ENCODE measurements around the gene STRIP2. TPM values are rescaled to one million over a fixed set of nuclear protein-coding genes. Genes with fewer than 3 reads are reported as not detected.
"Not testable (repeated sequence)": the region's sequence is repeated elsewhere in the genome, so short reads cannot be mapped to it uniquely, and the experiment has no call there.

The STRIP2 gene
- total RNA-seq = 2.3 TPM in 2 replicates

GRCh38 chr7:129433847-129434674 lies at the start of gene STRIP2:
Gene STRIP2 (plus strand): TSS chr7:129434432. CDS start chr7:129434473, 41 bp downstream.
- DNase-seq (ENCODE audit: low read depth in 2 of 2) = peak; percentile 37 to 89

GRCh38 chr7:129385116-129385515 lies 49.1 kb upstream of the STRIP2 start:
- DNase-seq (ENCODE audit: low read depth in 2 of 2) = no peak

- DNase-seq (ENCODE audit: low read depth in 2 of 2) = no peak
These were observed 48.6 kb upstream of the STRIP2 start for GRCh38 chr7:129385598-129385997.

- DNase-seq (ENCODE audit: low read depth in 2 of 2) = no peak
These were observed 47.7 kb upstream of the STRIP2 start for GRCh38 chr7:129386506-129386905.

GRCh38 chr7:129387537-129387936 lies 46.7 kb upstream of the STRIP2 start:
- DNase-seq (ENCODE audit: low read depth in 2 of 2) = no peak

GRCh38 chr7:129388333-129389098 lies 45.7 kb upstream of the STRIP2 start:
- no peak for DNase-seq (ENCODE audit: low read depth in 2 of 2)

GRCh38 chr7:129389829-129390228 lies 44.4 kb upstream of the STRIP2 start:
- DNase-seq (ENCODE audit: low read depth in 2 of 2) = no peak

- no peak for DNase-seq (ENCODE audit: low read depth in 2 of 2)
These were observed 43.9 kb upstream of the STRIP2 start for GRCh38 chr7:129390314-129390713.

- DNase-seq (ENCODE audit: low read depth in 2 of 2) = no peak
These were observed 42.6 kb upstream of the STRIP2 start for GRCh38 chr7:129391546-129392171.

GRCh38 chr7:129393255-129393654 lies 41.0 kb upstream of the STRIP2 start:
- DNase-seq (ENCODE audit: low read depth in 2 of 2) = no peak

- no peak for DNase-seq (ENCODE audit: low read depth in 2 of 2)
These were observed 40.1 kb upstream of the STRIP2 start for GRCh38 chr7:129394101-129394500.

GRCh38 chr7:129394982-129395914 lies 39.0 kb upstream of the STRIP2 start:
- no peak for DNase-seq (ENCODE audit: low read depth in 2 of 2)

- DNase-seq (ENCODE audit: low read depth in 2 of 2) = peak; percentile 65 to 74
These were observed 32.8 kb upstream of the STRIP2 start for GRCh38 chr7:129401228-129401966.

GRCh38 chr7:129401967-129402860 lies 32.0 kb upstream of the STRIP2 start:
- peak in 1 of 2 donors; percentile 8 for DNase-seq (ENCODE audit: low read depth in 2 of 2)

- no peak for DNase-seq (ENCODE audit: low read depth in 2 of 2)
These were observed 28.7 kb upstream of the STRIP2 start for GRCh38 chr7:129405527-129405926.

- not testable (repeated sequence) for DNase-seq (ENCODE audit: low read depth in 2 of 2)
These were observed 24.0 kb upstream of the STRIP2 start for GRCh38 chr7:129410238-129410637.

- no peak for DNase-seq (ENCODE audit: low read depth in 2 of 2)
These were observed 21.7 kb upstream of the STRIP2 start for GRCh38 chr7:129412501-129412900.

- DNase-seq (ENCODE audit: low read depth in 2 of 2) = no peak
These were observed 17.2 kb upstream of the STRIP2 start for GRCh38 chr7:129417073-129417472.

GRCh38 chr7:129421717-129422250 lies 12.4 kb upstream of the STRIP2 start:
- no peak for DNase-seq (ENCODE audit: low read depth in 2 of 2)

Data from dermis microvascular lymphatic vessel endothelial cell (primary cell).